Adrenal gland (tissue), 12 donors: Measurements from ENCODE around the gene SENP8. TPM values are rescaled to one million over a fixed set of nuclear protein-coding genes. Genes with fewer than 3 reads are reported as not detected.
"Not testable (repeated sequence)": the region's sequence is repeated elsewhere in the genome, so short reads cannot be mapped to it uniquely, and the experiment has no call there.

Experiments used
- DNase-seq, 7 donors: peaks; one replicate each; pipeline ENCODE4 v3.0.0-alpha.2; 2019 to 2020
- H3K27ac ChIP-seq, 5 donors: fragments of 200-600 bp; sonication (generic) in 4 of 5; 1 replicate in 3 of 5; 2 replicates in 2 of 5; pipeline versions ENCODE4 v1.5.1 to v1.8.0; 2016 to 2020; ENCODE audit warnings: mild to moderate bottlenecking in 1 of 5
- H3K27me3 ChIP-seq: fragments of 200-600 bp; 2 replicates; pipeline ENCODE4 v1.8.0; 2021
- H3K36me3 ChIP-seq, 2 donors: fragments of 200-600 bp; replicated peaks in 1 of 2; 1 replicate in 1 of 2; 2 replicates in 1 of 2; pipeline versions ENCODE4 v1.5.1 to v1.8.0; 2018 to 2022
- H3K4me1 ChIP-seq, 2 donors: fragments of 200-600 bp; replicated peaks in 1 of 2; 1 replicate in 1 of 2; 2 replicates in 1 of 2; pipeline versions ENCODE4 v1.5.1 to v1.8.0; 2018 to 2021
- H3K4me3 ChIP-seq, 4 donors: fragments of 200-600 bp; sonication (generic) in 3 of 4; one replicate each; pipeline ENCODE4 v1.5.1; 2016 to 2018
- H3K9me3 ChIP-seq, 3 donors: fragments of 200-600 bp; sonication (generic) in 1 of 3; replicated peaks in 1 of 3; 1 replicate in 2 of 3; 2 replicates in 1 of 3; pipeline versions ENCODE4 v1.5.1 to v1.8.0; 2016 to 2021
- CTCF ChIP-seq, 6 experiments: fragments of 450-650 bp in 4 of 6; fragments of 200-600 bp in 2 of 6; sonication (generic) in 1 of 6; IDR thresholded peaks; 1 replicate in 5 of 6; 2 replicates in 1 of 6; pipeline versions ENCODE4 v1.5.1 to v1.8.0; 2016 to 2021; ENCODE audit warnings: antibody characterized with exemption in 6 of 6, mild to moderate bottlenecking in 2 of 6, moderate library complexity in 1 of 6
- POLR2A ChIP-seq, 2 donors: fragments of 450-650 bp; IDR thresholded peaks; one replicate each; pipeline ENCODE4 v1.6.1; 2017; ENCODE audit warnings: antibody characterized with exemption in 2 of 2, mild to moderate bottlenecking in 2 of 2, moderate library complexity in 1 of 2
- WGBS, 4 donors: extraction: QIAGEN DNeasy Blood & Tissue Kit in 2 of 4; methylation state at CpG; one replicate each; pipeline versions ENCODE4 v1.1.5 to v1.1.7; 2013 to 2017; 5-methylcytosine and 5-hydroxymethylcytosine counted together
- intact Hi-C, 2 donors: fragments of 100-400 bp; cut with DNase I; formaldehyde crosslinking; loops; one replicate each; pipeline versions ENCODE4 v1.14.1 to v1.15.0; 2022 to 2023
- polyA plus RNA-seq, 3 donors: library from polyadenylated mRNA; stranded (reverse); fragments of 200-250 nt in 2 of 3; fragments of 350-450 nt in 1 of 3; fragmentation: Illumina TruSeq in 1 of 3; extraction: RNeasy Lipid Tissue Mini Kit (QIAGEN cat#74804) in 1 of 3; gene quantifications; one replicate each; pipeline ENCODE4 v1.2.3, GENCODE V29; 2013 to 2014
- total RNA-seq, 9 donors: library from RNA; depleted of rRNA in 4 of 9; stranded (reverse); fragments of >200 nt in 4 of 9; fragments of 120-200 nt in 1 of 9; fragmentation: NEBNext Ultra II Directional in 1 of 9; extraction: Animal tissue kit (Norgen Biotek cat#: 25700) in 1 of 9; gene quantifications; one replicate each; pipeline versions ENCODE4 v1.1.0 to v1.2.4, GENCODE V29; 2013 to 2023
- donor health status: healthy with polysubstance abuse.
- donor health status: Bipolar disorder and iron deficiency.
- donor health status: DM: yes; HTN: yes; CAD: no.
- donor health status: DM: no; HTN: no; CAD: no.
- donor health status: DM: no; HTN: no; CAD: no.
- donor health status: DM: yes; HTN: yes; CAD: no.

SENP8 gene
- total and polyA plus RNA-seq, 12 donors = 0.94 to 6.0 (median 3.5) TPM

- TF ChIP-seq CTCF (IDR thresholded peaks at IDR 0.05) (no peak), POLR2A (IDR thresholded peaks at IDR 0.05) (no peak)
- intact Hi-C loops = no loop called here
- DNase-seq = no peak
- no peaks in the 10 kb centered on the region for H3K27me3 ChIP-seq
- H3K27ac ChIP-seq = no peak overlapping the region
- no peak overlapping the region for H3K4me3 ChIP-seq
- H3K36me3 ChIP-seq = no peaks in the 10 kb centered on the region
- no peaks in the 10 kb centered on the region for H3K4me1 ChIP-seq
- WGBS, 4 donors = 89 to 96% (median 92%) methylated on average over 15 to 16 of the region's 16 CpGs
- H3K9me3 ChIP-seq = no peaks in the 10 kb centered on the region
Measured at GRCh38 chr15:72169921-72170611, 51.9 kb downstream of the SENP8 start.

- Histone ChIP-seq H3K27me3 (no peaks in the 10 kb centered on the region), H3K4me1 (no peaks in the 10 kb centered on the region), H3K27ac (no peak overlapping the region), H3K4me3 (no peak overlapping the region), H3K36me3 (no peaks in the 10 kb centered on the region), H3K9me3 (no peaks in the 10 kb centered on the region)
- intact Hi-C loops = no loop called here
- no peak for TF ChIP-seq CTCF (IDR thresholded peaks at IDR 0.05)
- TF ChIP-seq POLR2A (IDR thresholded peaks at IDR 0.05) = no peak
- DNase-seq = no peak
- 90 to 98% (median 92%) methylated on average over 6 to 7 of the region's 7 CpGs for WGBS, 4 donors
Measured at GRCh38 chr15:72170691-72171090, 52.5 kb downstream of the SENP8 start.

GRCh38 chr15:72171978-72172377 is 53.8 kb downstream of the SENP8 start:
- H3K36me3 ChIP-seq, intact Hi-C loops, H3K4me3 ChIP-seq, H3K9me3 ChIP-seq, H3K27me3 ChIP-seq, H3K27ac ChIP-seq, DNase-seq, H3K4me1 ChIP-seq: not testable (repeated sequence)
- WGBS, 4 donors = 78 to 91% (median 82%) methylated on average over 10 of the region's 10 CpGs

- Histone ChIP-seq H3K27me3 (no peaks in the 10 kb centered on the region), H3K9me3 (no peaks in the 10 kb centered on the region), H3K27ac (no peak overlapping the region), H3K36me3 (no peaks in the 10 kb centered on the region), H3K4me3 (no peak overlapping the region), H3K4me1 (no peaks in the 10 kb centered on the region)
- TF ChIP-seq CTCF (IDR thresholded peaks at IDR 0.05) = no peak
- no peak for TF ChIP-seq POLR2A (IDR thresholded peaks at IDR 0.05)
- 76 to 92% (median 78%) methylated on average over 5 of the region's 5 CpGs for WGBS, 4 donors
- intact Hi-C loops = no loop called here
- no peak for DNase-seq
Measured at GRCh38 chr15:72172796-72173195, 54.6 kb downstream of the SENP8 start.

GRCh38 chr15:72173401-72173800 is 55.2 kb downstream of the SENP8 start:
- Histone ChIP-seq H3K27me3 (no peaks in the 10 kb centered on the region), H3K9me3 (no peaks in the 10 kb centered on the region), H3K4me1 (no peaks in the 10 kb centered on the region), H3K4me3 (no peak overlapping the region), H3K27ac (no peak overlapping the region), H3K36me3 (no peaks in the 10 kb centered on the region)
- WGBS, 4 donors = 82 to 94% (median 87%) methylated on average over 5 to 6 of the region's 6 CpGs
- intact Hi-C loops = no loop called here
- no peak for DNase-seq
- no peak for TF ChIP-seq POLR2A (IDR thresholded peaks at IDR 0.05)
- no peak for TF ChIP-seq CTCF (IDR thresholded peaks at IDR 0.05)
